GM19351 (cell line): ENCODE results near the gene THUMPD3.

Experiments used
- ATAC-seq: cut with Tn5 transposase; IDR thresholded peaks from one replicate; pipeline ENCODE4 v1.9.1; 2021; ENCODE audit warnings: mild to moderate bottlenecking, moderate library complexity; ENCODE audit not compliant: unreplicated experiment

Gene THUMPD3

GRCh38 chr3:9352917-9353752, 9.7 kb upstream of the THUMPD3 start:
- ATAC-seq: peak; percentile 71

GRCh38 chr3:9361691-9362388, 1.0 kb upstream of the THUMPD3 start:
- ATAC-seq: no peak

GRCh38 chr3:9369508-9369907, 6.7 kb downstream of the THUMPD3 start:
- no peak for ATAC-seq

GRCh38 chr3:9373465-9373864, 10.6 kb downstream of the THUMPD3 start:
- no peak for ATAC-seq

- ATAC-seq: no peak
These were observed 15.1 kb downstream of the THUMPD3 start for GRCh38 chr3:9377981-9378380.

- no peak for ATAC-seq
These were observed 16.5 kb downstream of the THUMPD3 start for GRCh38 chr3:9379327-9379726.

GRCh38 chr3:9380014-9380413, 17.2 kb downstream of the THUMPD3 start:
- no peak for ATAC-seq

- no peak for ATAC-seq
These were observed 21.4 kb downstream of the THUMPD3 start for GRCh38 chr3:9384141-9384828.

GRCh38 chr3:9385187-9386077, 22.6 kb downstream of the THUMPD3 start:
- ATAC-seq: no peak

- ATAC-seq: no peak
These were observed 23.2 kb downstream of the THUMPD3 start for GRCh38 chr3:9386078-9386459.

GRCh38 chr3:9386501-9387321, 23.9 kb downstream of the THUMPD3 start:
- ATAC-seq: no peak

GRCh38 chr3:9387322-9387655, 24.4 kb downstream of the THUMPD3 start:
- ATAC-seq: no peak

GRCh38 chr3:9388142-9388541, 25.3 kb downstream of the THUMPD3 start:
- no peak for ATAC-seq

GRCh38 chr3:9388562-9389272, 25.9 kb downstream of the THUMPD3 start:
- ATAC-seq: no peak

- ATAC-seq: no peak
These were observed 27.5 kb downstream of the THUMPD3 start for GRCh38 chr3:9390265-9390888.

- ATAC-seq: no peak
These were observed 29.2 kb downstream of the THUMPD3 start for GRCh38 chr3:9392041-9392440.

- no peak for ATAC-seq
These were observed 32.9 kb downstream of the THUMPD3 start for GRCh38 chr3:9395570-9396300.

- ATAC-seq: peak; percentile 33
These were observed 33.4 kb downstream of the THUMPD3 start for GRCh38 chr3:9396301-9396631.
